ENCODE data around the gene FAM117A. TPM values are rescaled to one million over a fixed set of nuclear protein-coding genes. Genes with fewer than 3 reads are reported as not detected.

The FAM117A gene, protein sequence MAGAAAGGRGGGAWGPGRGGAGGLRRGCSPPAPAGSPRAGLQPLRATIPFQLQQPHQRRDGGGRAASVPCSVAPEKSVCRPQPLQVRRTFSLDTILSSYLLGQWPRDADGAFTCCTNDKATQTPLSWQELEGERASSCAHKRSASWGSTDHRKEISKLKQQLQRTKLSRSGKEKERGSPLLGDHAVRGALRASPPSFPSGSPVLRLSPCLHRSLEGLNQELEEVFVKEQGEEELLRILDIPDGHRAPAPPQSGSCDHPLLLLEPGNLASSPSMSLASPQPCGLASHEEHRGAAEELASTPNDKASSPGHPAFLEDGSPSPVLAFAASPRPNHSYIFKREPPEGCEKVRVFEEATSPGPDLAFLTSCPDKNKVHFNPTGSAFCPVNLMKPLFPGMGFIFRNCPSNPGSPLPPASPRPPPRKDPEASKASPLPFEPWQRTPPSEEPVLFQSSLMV
- 51.0 TPM for polyA plus RNA-seq (2013, experiment 1 of 4)
- 57.9 TPM for polyA plus RNA-seq (2013, experiment 2 of 4)
- 51.5 TPM for polyA plus RNA-seq (2013, experiment 3 of 4)
- polyA plus RNA-seq (2013, experiment 4 of 4) = 62.6 TPM

DNA sequence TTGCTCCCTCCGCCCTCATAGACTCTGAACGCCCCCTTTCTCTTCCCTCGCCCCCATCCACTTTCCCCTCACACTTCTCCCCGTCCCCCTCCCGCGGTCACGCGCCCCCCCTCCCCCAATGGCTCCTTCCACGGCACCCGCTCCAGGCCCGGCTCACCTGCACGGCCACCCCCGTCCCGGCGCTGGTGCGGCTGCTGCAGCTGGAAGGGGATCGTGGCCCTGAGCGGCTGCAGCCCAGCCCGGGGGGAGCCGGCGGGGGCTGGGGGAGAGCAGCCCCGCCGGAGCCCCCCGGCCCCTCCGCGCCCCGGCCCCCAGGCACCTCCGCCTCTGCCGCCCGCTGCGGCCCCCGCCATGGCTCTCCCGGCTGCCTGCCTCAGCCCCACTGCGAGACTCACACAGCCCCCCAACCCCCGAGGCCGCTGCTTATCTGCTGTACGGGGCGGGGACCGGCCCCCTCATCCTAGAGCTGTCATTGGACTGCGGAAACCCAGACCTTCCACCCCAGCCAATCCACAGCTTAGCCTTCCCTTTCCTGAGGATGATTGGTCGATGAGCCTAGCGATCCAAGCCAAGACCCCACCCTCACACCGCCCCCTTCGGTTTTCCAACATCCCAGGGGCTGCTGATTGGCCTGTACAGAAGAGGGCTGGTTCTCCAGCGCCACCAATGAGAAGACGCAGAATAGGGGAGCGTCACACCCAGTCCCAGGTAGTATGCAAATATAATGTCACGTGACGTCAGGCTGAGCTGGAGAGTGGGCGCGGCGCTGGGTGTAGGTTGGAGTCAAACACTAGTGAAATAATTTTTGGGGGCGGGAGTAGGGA, at the start of gene FAM117A:
TSS of gene FAM117A (minus strand) at position 397 of the 824 bp plus-strand sequence. CDS start at position 353, 44 bp downstream.
- H3K4me3 ChIP-seq (ENCODE audit: insufficient read depth, low read depth, low read length) = peak within 1 kb of the TSS; percentile 64
- no peak within 1 kb of the TSS for H3K27ac ChIP-seq (ENCODE audit: insufficient read depth, low read depth, low read length, poor library complexity, severe bottlenecking)
- H3K27me3 ChIP-seq (ENCODE audit: control insufficient read depth, insufficient read depth, low read length, poor library complexity, severe bottlenecking) = peaks cover 4% of the 10 kb centered on the region
- no peaks in the 10 kb centered on the region for H3K36me3 ChIP-seq (ENCODE audit: control insufficient read depth, insufficient read depth, low read length)
- WGBS, 2 experiments = 0% methylated on average over 47 to 53 of the region's 53 CpGs
- H3K9me3 ChIP-seq (ENCODE audit: control insufficient read depth, low read length) = no peaks in the 10 kb centered on the region
- peaks cover 6% of the 10 kb centered on the region for H3K4me1 ChIP-seq (ENCODE audit: control insufficient read depth, insufficient read depth, low read length)

DNA sequence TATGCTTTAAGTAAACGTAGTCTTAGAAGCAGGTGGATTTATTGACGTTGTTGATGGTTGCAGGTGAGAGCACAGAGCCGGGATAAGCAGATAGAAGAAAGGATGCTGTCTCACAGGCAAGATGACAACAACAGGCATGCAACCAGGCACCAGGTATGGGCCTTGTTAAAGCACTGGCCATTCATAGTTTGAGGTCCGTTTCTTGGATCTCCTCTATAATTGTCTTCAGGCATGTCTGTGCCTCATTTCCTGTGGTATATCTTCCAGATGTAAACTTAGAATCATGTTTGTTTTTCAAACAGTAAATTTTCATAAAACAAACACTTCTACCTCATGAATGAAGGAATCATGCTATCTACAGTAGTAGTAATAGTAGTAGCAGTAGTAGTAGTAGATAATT, 45.1 kb upstream of the FAM117A start:
- peaks cover 1% of the 10 kb centered on the region for H3K4me1 ChIP-seq (ENCODE audit: control insufficient read depth, insufficient read depth, low read length)
- no peak overlapping the region for H3K27ac ChIP-seq (ENCODE audit: insufficient read depth, low read depth, low read length, poor library complexity, severe bottlenecking)
- no peaks in the 10 kb centered on the region for H3K9me3 ChIP-seq (ENCODE audit: control insufficient read depth, low read length)
- peaks cover 31% of the 10 kb centered on the region for H3K36me3 ChIP-seq (ENCODE audit: control insufficient read depth, insufficient read depth, low read length)
- WGBS, 2 experiments = 96 to 98% methylated on average over 4 of the region's 4 CpGs
- no peaks in the 10 kb centered on the region for H3K27me3 ChIP-seq (ENCODE audit: control insufficient read depth, insufficient read depth, low read length, poor library complexity, severe bottlenecking)
- H3K4me3 ChIP-seq (ENCODE audit: insufficient read depth, low read depth, low read length) = no peak overlapping the region

DNA sequence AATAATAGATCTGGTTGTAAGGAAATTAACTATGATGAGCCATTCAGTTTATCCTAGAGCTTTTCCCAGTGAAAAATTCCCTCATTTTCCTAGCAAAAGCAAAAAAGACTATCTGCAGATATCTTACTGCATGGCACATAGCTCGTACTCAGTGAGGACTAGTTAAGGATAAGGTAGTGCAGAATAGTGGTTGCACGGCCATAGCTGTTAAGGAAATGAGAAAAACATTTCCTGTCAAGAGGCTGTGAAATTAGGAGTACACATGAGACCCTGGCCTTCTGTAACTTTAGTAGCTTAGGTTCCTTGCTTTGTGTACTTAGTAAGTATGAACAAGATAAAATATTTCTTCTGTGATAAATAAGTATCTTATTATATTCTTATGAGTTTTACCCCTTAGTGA, 34.8 kb upstream of the FAM117A start:
- Histone ChIP-seq H3K27ac (ENCODE audit: insufficient read depth, low read depth, low read length, poor library complexity, severe bottlenecking) (no peak overlapping the region), H3K4me3 (ENCODE audit: insufficient read depth, low read depth, low read length) (no peak overlapping the region), H3K4me1 (ENCODE audit: control insufficient read depth, insufficient read depth, low read length) (no peaks in the 10 kb centered on the region), H3K36me3 (ENCODE audit: control insufficient read depth, insufficient read depth, low read length) (peaks cover 41% of the 10 kb centered on the region), H3K9me3 (ENCODE audit: control insufficient read depth, low read length) (no peaks in the 10 kb centered on the region), H3K27me3 (ENCODE audit: control insufficient read depth, insufficient read depth, low read length, poor library complexity, severe bottlenecking) (no peaks in the 10 kb centered on the region)
- 99 to 100% methylated on average over 2 of the region's 2 CpGs for WGBS, 2 experiments

DNA sequence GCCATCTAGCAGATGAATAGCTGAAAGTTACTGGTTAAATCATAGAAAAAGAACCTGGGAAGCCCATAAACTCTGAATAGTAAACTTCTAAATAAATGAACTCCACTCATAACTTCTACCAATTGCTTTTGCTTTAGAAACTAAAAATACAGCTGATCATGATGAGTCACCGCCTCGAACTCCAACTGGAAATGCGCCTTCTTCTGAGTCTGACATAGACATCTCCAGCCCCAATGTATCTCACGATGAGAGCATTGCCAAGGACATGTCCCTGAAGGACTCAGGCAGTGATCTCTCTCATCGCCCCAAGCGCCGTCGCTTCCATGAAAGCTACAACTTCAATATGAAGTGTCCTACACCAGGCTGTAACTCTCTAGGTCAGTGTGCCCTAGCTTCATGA, 34.3 kb upstream of the FAM117A start:
- Histone ChIP-seq H3K36me3 (ENCODE audit: control insufficient read depth, insufficient read depth, low read length) (peaks cover 41% of the 10 kb centered on the region), H3K4me1 (ENCODE audit: control insufficient read depth, insufficient read depth, low read length) (no peaks in the 10 kb centered on the region), H3K27ac (ENCODE audit: insufficient read depth, low read depth, low read length, poor library complexity, severe bottlenecking) (no peak overlapping the region), H3K9me3 (ENCODE audit: control insufficient read depth, low read length) (no peaks in the 10 kb centered on the region), H3K27me3 (ENCODE audit: control insufficient read depth, insufficient read depth, low read length, poor library complexity, severe bottlenecking) (no peaks in the 10 kb centered on the region), H3K4me3 (ENCODE audit: insufficient read depth, low read depth, low read length) (no peak overlapping the region)
- 93 to 97% methylated on average over 8 of the region's 8 CpGs for WGBS, 2 experiments

DNA sequence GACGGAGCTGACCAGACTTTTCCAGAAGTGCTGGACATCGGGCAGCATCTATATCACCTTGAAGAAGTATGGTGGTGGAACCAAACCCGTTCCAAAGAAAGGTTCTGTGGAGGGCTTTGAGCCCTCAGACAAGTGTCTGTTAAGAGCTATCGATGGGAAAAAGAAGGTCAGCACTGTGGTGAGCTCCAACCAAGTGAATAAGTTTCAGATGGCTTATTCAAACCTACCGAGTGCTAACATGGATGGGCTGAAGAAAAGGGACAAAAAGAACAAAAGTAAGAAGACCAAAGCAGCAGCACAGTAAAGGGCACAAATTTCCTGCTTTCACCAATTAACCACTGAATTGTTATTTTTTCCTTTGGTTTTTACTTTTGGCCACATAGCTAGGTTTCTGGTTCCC, 31.4 kb upstream of the FAM117A start:
- WGBS, 2 experiments = 94 to 97% methylated on average over 5 of the region's 5 CpGs
- H3K27me3 ChIP-seq (ENCODE audit: control insufficient read depth, insufficient read depth, low read length, poor library complexity, severe bottlenecking) = no peaks in the 10 kb centered on the region
- no peak overlapping the region for H3K27ac ChIP-seq (ENCODE audit: insufficient read depth, low read depth, low read length, poor library complexity, severe bottlenecking)
- no peaks in the 10 kb centered on the region for H3K9me3 ChIP-seq (ENCODE audit: control insufficient read depth, low read length)
- no peak overlapping the region for H3K4me3 ChIP-seq (ENCODE audit: insufficient read depth, low read depth, low read length)
- no peaks in the 10 kb centered on the region for H3K4me1 ChIP-seq (ENCODE audit: control insufficient read depth, insufficient read depth, low read length)
- peaks cover 39% of the 10 kb centered on the region for H3K36me3 ChIP-seq (ENCODE audit: control insufficient read depth, insufficient read depth, low read length)

DNA sequence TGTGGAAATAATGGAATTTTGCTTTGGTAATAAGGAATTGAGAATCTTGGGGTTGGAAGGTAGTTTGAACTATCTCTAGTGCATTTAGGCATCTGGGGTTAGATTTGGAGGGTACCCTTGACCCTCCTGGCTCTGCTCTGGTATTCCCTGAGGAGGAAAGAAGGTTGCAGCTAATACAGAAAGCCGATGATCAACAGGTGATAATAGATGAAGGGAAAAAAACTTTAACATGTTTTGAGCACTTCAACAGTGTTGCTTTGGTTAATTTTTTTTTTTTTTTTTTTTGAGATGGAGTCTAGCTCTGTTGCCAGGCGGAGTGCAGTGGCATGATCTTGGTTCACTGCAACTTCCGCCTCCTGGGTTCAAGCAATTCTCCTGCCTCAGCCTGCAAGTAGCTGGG, 29.4 kb upstream of the FAM117A start:
- Histone ChIP-seq H3K4me1 (ENCODE audit: control insufficient read depth, insufficient read depth, low read length) (peaks cover 5% of the 10 kb centered on the region), H3K27ac (ENCODE audit: insufficient read depth, low read depth, low read length, poor library complexity, severe bottlenecking) (no peak overlapping the region), H3K9me3 (ENCODE audit: control insufficient read depth, low read length) (no peaks in the 10 kb centered on the region), H3K27me3 (ENCODE audit: control insufficient read depth, insufficient read depth, low read length, poor library complexity, severe bottlenecking) (no peaks in the 10 kb centered on the region), H3K36me3 (ENCODE audit: control insufficient read depth, insufficient read depth, low read length) (peaks cover 24% of the 10 kb centered on the region), H3K4me3 (ENCODE audit: insufficient read depth, low read depth, low read length) (no peak overlapping the region)
- WGBS, 2 experiments = 90 to 95% methylated on average over 3 of the region's 3 CpGs

DNA sequence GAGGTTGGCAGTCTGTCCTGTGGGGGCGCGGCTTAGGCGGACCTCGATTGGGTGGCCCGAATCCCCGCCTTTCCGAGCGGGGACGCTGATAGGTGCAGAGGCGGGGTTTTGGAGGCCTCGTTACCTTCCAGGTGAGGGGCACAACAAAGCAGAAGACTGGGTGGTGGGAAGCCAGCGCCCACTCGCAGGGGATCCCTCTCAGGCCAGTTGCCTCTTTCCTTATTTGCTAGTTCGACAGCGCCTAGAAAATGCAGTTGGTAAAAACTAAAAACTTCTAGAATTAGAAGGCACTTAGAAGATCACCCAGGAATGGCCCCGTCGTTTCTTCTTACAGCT, 25.3 kb upstream of the FAM117A start:
- H3K36me3 ChIP-seq (ENCODE audit: control insufficient read depth, insufficient read depth, low read length) = peaks cover 7% of the 10 kb centered on the region
- no peaks in the 10 kb centered on the region for H3K27me3 ChIP-seq (ENCODE audit: control insufficient read depth, insufficient read depth, low read length, poor library complexity, severe bottlenecking)
- WGBS, 2 experiments = 9 to 11% methylated on average over 17 of the region's 17 CpGs
- H3K9me3 ChIP-seq (ENCODE audit: control insufficient read depth, low read length) = no peaks in the 10 kb centered on the region
- no peak overlapping the region for H3K27ac ChIP-seq (ENCODE audit: insufficient read depth, low read depth, low read length, poor library complexity, severe bottlenecking)
- peaks cover 11% of the 10 kb centered on the region for H3K4me1 ChIP-seq (ENCODE audit: control insufficient read depth, insufficient read depth, low read length)
- peak overlapping the region; percentile 100 for H3K4me3 ChIP-seq (ENCODE audit: insufficient read depth, low read depth, low read length)

DNA sequence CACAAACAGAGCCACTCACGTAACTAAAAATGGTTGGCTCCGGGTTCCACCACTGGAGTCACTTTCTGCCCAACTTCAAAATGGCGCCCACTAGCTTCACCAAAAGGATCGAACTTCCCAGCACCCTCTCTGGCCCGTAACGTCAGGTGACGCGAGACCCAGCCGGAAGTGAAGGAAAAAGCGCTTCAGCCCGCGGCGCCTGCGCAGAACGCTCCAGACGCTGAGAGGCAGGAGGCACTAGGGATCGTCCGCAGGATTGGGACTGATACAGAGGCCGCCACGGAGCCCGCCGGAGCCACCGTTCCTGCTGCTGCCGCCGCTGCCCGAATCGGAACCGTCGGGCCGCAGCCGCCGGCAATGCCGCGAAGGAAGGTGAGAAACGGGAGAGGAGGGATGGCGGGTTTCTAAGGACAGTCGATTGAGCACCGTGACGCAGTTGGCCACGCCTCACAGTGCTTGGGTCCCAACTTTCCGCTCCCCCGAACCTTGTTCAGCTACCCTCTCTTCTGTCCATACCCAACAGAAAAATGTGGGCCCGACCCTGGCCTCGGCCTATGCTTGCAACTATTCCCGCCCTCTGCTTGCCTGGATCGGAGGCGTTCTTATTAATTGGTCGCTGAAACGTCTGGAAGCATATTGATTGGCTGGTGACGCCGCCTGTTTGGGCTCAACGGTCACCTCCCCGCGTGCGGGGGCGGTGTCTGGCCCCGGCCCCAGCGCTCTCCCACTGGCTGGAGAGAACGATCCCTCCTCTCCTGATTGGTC, 24.7 kb upstream of the FAM117A start, which contains the start of gene KAT7:
TSS of gene KAT7 (plus strand) at position 204 of the 765 bp plus-strand sequence. CDS start at position 358, 154 bp downstream.
- Histone ChIP-seq H3K4me1 (ENCODE audit: control insufficient read depth, insufficient read depth, low read length) (peaks cover 11% of the 10 kb centered on the region), H3K27ac (ENCODE audit: insufficient read depth, low read depth, low read length, poor library complexity, severe bottlenecking) (peak within 1 kb of the TSS; percentile 91), H3K36me3 (ENCODE audit: control insufficient read depth, insufficient read depth, low read length) (peaks cover 7% of the 10 kb centered on the region), H3K9me3 (ENCODE audit: control insufficient read depth, low read length) (no peaks in the 10 kb centered on the region), H3K27me3 (ENCODE audit: control insufficient read depth, insufficient read depth, low read length, poor library complexity, severe bottlenecking) (no peaks in the 10 kb centered on the region), H3K4me3 (ENCODE audit: insufficient read depth, low read depth, low read length) (peak within 1 kb of the TSS; percentile 100)
- WGBS, 2 experiments = 0% methylated on average over 59 of the region's 59 CpGs

DNA sequence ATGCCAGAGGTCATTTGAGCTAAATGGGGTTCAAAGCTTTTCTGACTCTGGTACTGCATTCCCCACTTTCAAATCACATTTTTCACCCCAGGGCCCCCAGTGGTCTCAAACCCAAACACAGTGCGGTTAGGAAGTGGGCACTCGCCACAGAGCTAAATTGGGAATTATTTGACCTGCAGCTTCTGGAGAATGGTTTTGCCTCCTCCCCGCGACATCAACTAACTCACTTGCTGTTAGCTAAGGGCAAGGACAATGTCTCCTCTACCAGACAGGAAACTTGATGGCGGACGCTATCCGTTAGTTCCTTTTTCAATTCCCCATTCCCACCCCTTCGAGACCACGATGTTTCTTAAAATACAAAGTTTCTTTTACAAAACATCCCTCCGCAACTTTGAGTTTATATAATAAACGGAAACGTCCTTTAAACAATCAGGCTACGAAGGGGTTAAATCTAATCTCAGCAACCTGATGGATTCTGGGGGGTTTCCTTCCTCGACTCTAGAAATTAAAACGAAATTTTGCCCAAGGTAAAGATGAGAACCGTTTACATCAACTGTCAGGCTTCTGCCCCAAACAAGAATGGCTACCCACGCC, 24.1 kb upstream of the FAM117A start:
- H3K4me1 ChIP-seq (ENCODE audit: control insufficient read depth, insufficient read depth, low read length) = peaks cover 11% of the 10 kb centered on the region
- peak overlapping the region; percentile 78 for H3K27ac ChIP-seq (ENCODE audit: insufficient read depth, low read depth, low read length, poor library complexity, severe bottlenecking)
- no peaks in the 10 kb centered on the region for H3K27me3 ChIP-seq (ENCODE audit: control insufficient read depth, insufficient read depth, low read length, poor library complexity, severe bottlenecking)
- WGBS, 2 experiments = 4 to 5% methylated on average over 17 of the region's 17 CpGs
- H3K36me3 ChIP-seq (ENCODE audit: control insufficient read depth, insufficient read depth, low read length) = peaks cover 7% of the 10 kb centered on the region
- H3K9me3 ChIP-seq (ENCODE audit: control insufficient read depth, low read length) = no peaks in the 10 kb centered on the region
- peak overlapping the region; percentile 100 for H3K4me3 ChIP-seq (ENCODE audit: insufficient read depth, low read depth, low read length)
